GM18499 (cell line): ENCODE data around the gene MINDY3.

Experiments
- ATAC-seq: cut with Tn5 transposase; IDR thresholded peaks from one replicate; pipeline ENCODE4 v1.9.1; 2021; ENCODE audit warnings: moderate number of reproducible peaks; ENCODE audit not compliant: insufficient read depth, unreplicated experiment

MINDY3 gene

DNA sequence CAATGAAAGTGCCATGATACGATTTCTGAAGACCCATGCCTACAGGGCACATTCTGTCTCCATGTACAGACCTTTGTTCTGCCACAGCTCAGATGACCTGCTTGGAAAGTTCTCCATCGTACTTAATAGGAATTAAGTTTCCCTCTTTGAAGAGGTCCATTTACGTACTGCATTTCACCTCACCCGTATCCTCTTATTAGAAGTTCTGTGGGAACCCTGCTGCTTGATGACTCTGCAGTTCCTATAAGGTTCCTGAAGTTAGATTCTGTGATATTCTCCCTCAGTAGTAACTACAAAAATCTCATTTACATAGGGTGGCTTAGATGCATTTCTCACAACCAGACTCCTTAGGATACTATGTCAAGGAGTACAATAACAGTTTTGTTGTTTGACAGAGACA is 50.9 kb downstream of the MINDY3 start:
- no peak for ATAC-seq

DNA sequence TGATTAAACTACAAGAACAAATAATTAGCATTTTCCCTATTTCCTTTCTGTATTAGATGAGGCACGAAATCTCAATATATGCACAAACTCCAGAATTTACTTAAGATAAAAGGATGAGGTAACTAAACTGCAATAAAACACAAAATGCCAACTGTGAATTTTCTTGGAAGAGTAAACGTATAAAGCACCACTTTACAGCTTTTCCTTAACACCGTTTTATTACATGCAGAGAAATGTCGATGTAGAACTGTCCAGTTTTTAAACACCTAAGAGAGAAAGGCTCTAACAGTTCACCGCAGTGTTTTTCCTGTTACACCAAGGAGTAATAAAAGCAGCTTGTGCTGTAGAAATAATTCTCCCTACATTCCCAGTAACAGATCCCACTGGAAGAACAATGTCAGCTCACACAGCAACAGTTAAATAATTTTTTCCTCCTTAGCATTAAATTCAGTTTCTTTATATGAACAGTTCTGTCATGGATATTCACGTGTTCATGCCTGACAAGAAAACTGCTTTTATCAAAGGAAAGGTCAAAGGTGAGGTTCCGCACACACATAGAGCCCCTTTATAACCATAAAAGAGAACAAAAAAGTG is 52.0 kb downstream of the MINDY3 start:
- ATAC-seq, result no peak

- no peak for ATAC-seq
Observed at GRCh38 chr10:15805395-15806058, 54.8 kb downstream of the MINDY3 start.

DNA sequence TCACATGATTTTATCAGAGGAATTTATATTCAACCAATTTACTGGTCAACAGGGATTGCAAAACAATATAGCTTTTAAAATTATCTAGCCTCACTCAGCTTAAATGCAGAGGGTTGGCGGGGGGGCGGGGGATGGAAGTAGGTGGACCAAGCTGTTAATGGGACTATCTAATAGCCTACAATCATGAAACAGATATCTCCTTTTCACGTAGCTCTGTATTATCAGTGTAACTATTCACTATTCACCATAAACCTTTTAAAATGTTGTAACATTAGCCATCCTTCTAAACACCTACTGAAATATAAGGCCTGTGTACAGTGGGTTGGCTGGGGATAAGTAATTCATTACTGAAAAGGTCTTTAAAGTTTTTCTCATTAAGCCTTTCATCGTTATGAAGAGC is 56.2 kb downstream of the MINDY3 start:
- no peak for ATAC-seq

GRCh38 chr10:15802375-15802949 is 57.8 kb downstream of the MINDY3 start:
- ATAC-seq, result no peak

DNA sequence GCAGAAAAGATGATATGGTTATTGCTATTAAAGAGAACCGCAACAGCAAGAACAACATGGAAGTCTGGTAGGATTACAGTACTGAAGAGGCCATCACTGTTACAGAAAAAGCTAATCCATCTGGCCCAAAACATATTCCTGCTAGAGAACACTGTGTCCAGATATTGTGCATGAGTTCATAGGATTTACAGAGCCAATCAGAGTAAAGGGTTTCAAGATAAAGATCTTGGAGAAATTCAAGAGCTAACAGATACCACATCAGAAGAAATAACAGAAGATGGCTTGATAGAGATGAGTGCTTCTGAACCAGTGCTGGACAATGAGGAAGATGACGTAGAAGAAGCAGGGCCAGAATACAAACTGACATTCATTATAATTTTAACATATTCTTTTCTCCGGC is 58.7 kb downstream of the MINDY3 start:
- ATAC-seq, result no peak

DNA sequence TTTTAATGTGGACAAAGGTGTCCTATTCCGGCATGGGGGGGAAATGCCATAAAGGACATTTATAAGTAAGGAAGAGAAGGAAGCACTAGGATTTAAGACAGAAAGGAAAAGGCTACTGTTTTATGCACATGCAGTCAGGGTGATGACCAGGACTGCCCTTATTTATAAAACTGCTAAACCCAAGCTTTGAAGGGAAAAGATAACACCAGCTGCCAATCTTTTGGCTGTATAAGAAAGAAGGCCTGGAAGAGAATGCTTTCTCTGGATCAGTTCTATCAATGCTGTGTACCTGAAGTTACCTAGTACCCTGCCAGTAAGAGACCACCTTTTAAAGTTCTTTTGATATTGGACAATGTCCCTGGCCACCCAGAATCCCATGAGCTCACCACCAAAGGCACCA is 59.2 kb downstream of the MINDY3 start:
- no peak for ATAC-seq

DNA sequence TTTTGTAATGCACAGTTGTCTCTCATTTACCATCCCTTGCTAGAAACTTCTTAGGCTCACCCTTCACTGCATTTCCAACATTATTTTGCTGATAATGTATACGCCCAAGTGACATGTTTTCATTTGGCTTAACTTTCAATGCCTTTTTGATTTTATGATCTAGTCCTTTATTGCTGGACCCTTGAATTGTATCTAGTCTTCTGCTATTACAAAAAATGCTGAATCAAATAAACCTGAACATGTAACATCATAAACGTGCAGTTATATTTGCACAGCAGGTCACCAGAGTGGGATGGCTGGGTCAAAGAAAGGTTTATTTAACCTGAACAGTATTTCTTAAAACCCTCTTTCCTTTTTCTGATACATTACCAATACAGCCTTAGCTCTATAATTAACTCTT is 63.0 kb downstream of the MINDY3 start:
- ATAC-seq, result no peak

DNA sequence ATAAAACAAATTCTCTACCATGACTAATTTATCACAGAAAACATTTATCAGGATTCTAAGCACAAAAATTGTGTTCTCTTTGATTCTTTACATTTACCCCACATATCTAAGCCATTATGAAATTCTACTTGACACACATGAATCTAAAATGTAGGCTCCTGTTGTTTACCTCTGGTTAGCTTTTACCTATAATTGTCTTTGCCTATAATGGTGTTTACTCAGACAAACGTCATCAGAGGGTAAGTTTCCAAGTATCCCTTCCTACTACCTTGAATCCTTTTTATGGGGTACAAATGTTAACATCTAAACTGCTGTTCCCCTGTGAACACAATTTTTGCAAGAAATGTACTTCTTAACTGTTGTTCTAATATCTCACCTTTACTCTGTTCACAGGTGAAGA is 63.5 kb downstream of the MINDY3 start:
- ATAC-seq, result no peak

GRCh38 chr10:15796098-15796759 is 64.1 kb downstream of the MINDY3 start:
- no peak for ATAC-seq

- no peak for ATAC-seq
Observed at GRCh38 chr10:15795036-15795792, 65.1 kb downstream of the MINDY3 start.

- no peak for ATAC-seq
Observed at GRCh38 chr10:15794569-15794968, 65.7 kb downstream of the MINDY3 start.

DNA sequence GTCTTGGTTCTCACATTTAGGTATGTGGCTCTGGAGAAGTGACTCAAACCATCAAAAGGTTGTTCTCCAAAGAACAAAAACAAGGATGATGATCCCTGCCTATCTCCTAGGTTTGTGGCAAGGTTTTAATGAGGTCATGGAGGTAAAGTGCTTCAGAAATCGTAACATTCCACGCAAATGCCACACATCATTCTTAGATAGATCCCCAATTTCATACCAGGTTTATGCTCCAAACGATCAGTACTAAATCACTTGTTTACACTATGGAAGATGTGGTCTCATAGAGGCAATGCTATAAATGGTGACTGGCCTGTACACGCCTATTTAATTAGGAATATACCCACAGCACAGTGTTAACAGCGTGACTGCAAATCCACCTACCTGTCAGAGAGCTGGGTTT is 66.6 kb downstream of the MINDY3 start:
- ATAC-seq, result no peak

DNA sequence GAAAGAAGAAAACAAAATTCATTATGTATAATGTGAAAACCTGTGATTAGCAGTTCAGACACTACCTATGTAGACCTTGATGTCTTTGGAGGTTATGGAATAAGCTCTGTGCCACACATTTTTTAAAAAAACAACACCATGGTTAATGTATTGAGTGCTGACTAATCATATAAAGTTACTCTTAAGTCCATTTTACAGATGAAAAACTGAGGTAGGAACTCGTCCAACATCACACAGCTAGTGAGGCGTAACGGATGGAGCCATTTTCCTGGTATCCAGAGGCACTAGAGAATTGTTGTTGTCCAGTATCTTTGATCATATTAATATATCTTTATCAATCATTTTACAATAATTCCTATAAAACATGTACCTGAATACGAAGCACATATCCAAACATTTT is 67.5 kb downstream of the MINDY3 start:
- no peak for ATAC-seq

DNA sequence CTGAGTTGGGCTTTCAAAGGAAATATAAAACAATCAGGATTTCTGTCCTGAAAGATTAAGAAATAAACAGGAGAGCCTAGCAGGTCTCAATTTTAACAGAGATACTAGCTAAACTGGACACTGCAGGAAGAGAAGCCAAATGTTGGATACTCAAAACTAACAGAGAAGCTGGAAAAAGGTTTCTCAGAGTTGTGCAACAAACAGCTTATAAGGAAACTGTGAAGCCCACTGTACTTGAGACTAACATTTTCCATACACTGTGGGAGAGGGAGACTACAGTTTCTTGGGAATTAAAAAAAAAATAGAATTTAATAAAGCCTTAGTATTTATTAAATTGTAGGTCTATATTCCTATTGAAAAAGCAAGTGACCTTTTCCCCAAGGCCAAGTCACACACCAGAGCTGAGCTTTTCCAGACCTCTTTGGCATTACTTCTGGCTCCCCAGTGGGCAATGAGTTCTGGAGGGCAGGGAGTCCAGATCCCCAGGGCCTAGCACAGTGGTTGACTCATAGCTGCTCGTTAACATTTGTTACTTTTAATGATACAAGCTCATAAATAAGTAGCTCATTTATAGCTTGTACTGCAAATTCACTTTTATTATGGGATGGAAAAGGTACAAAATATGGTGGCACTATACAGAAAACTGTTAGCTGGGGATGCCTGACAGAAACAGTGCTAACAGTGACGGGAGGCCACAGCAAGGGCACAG is 68.3 kb downstream of the MINDY3 start:
- no peak for ATAC-seq

DNA sequence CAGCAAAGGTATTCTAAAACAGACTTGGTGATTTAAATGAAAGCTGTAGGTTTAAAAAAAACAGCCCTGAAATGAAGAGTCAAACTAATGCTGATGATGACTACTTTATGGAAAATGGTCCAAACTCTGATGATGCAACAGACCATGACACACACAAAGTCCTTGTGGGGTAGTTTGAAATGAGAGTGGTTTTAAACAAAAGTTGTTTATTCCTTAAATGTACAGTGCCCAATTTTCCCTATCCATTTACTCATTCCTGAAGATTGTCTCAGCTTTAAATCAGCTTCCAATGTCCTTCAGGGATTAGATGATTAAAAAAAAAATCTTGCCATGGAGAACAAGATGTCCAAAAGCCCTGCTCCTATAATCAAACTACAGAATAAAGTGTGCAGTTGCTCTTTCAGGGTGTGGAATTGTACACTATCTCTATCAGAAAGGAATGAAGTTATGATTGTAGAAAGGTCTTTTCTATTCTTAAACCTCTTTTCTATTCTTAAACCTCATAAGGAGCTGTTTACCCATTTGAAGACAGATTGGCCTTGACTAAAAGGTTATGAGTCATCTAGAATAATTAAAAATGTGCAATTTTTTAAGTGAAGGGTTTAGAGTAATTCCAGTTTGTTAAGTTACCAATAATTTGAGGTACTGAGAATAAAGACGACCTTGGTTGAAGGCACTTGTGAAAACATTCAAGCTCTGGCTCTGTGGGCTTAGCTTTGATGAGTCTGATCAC is 70.3 kb downstream of the MINDY3 start:
- no peak for ATAC-seq

- no peak for ATAC-seq
Observed at GRCh38 chr10:15787426-15787825, 72.9 kb downstream of the MINDY3 start.

DNA sequence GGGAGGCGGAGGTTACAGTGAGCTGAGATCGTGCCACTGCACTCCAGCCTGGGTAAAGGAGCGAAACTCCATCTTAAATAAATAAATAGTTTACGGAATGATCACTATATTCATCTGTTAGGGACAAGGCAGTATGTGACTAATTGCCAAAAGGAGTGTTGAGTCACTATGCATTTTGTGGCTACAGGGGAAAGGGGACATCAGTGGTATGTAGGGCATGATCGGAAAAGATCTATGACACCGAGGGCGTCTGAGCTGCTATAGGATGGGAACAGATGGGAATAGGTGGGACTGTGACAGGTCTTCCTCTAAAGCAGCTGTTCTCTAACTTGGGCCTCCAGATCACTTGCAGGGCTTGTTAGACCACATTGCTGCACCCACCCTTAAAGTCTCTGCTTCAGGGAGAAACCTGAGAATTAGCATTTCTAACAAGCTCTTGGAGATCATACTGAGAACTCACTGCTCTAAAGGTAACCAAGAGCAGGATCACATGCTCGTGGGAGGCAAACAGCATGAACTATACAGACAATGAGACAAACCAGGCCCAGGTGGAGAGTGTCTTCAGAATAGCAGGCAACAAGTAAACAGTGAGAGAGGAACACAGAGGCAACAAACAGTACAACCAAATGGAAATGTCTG is 75.5 kb downstream of the MINDY3 start:
- no peak for ATAC-seq
